H1 (cell line): ENCODE results near the gene CNDP1. TPM values are rescaled to one million over a fixed set of nuclear protein-coding genes. Genes with fewer than 3 reads are reported as not detected.

Source experiments
- CTCF ChIA-PET: fragments of 300-600 bp; sonication (Branson Sonifier 250); formaldehyde crosslinking; loops from one replicate; lab custom pipeline; 2021; ENCODE audit not compliant: partially characterized antibody; lab: Charles Lee
- POLR2A ChIA-PET: fragments of 300-600 bp; sonication (Branson Sonifier 250); formaldehyde crosslinking; loops from one replicate; lab custom pipeline; 2021; ENCODE audit warnings: inconsistent platforms; ENCODE audit not compliant: partially characterized antibody; lab: Charles Lee
- DNase-seq, 2 experiments: peaks; one replicate each; pipeline versions ENCODE4 v3.0.0 to v3.0.0-alpha.2; 2010 to 2022; ENCODE audit warnings: low spot score in 2 of 2, low read depth in 1 of 2, mixed read lengths in 1 of 2
- FAIRE-seq: peaks from 2 replicates; lab custom pipeline; 2011; peaks lifted over from hg19 to GRCh38; lab: Jason Lieb, UNC
- H2AFZ ChIP-seq: 2 replicates; pipeline ENCODE4 v1.8.1; 2012; ENCODE audit warnings: low read length, inconsistent platforms
- H2AK5ac ChIP-seq: 2 replicates; pipeline ENCODE4 v1.6.1; 2013; ENCODE audit warnings: low read depth, low read length
- H2BK120ac ChIP-seq: replicated peaks from 2 replicates; pipeline ENCODE3; 2013; ENCODE audit warnings: low read depth, low read length, inconsistent platforms
- H2BK12ac ChIP-seq: 2 replicates; pipeline ENCODE4 v1.6.1; 2013; ENCODE audit warnings: low read depth, low read length
- H2BK15ac ChIP-seq: 2 replicates; pipeline ENCODE4 v1.6.1; 2013; ENCODE audit warnings: low read length
- H2BK20ac ChIP-seq: 2 replicates; pipeline ENCODE4 v1.6.1; 2013; ENCODE audit warnings: low read length
- H2BK5ac ChIP-seq: 2 replicates; pipeline ENCODE4 v1.6.1; 2013; ENCODE audit warnings: low read depth, low read length
- H3K14ac ChIP-seq: 2 replicates; pipeline ENCODE4 v1.6.1; 2013; ENCODE audit warnings: inconsistent platforms; ENCODE audit not compliant: insufficient read length
- H3K18ac ChIP-seq: 2 replicates; pipeline ENCODE4 v1.6.1; 2013; ENCODE audit warnings: low read length; ENCODE audit errors: extremely low read depth
- H3K23ac ChIP-seq: 2 replicates; pipeline ENCODE4 v1.6.1; 2013; ENCODE audit warnings: inconsistent platforms; ENCODE audit not compliant: insufficient read length
- H3K23me2 ChIP-seq: 2 replicates; pipeline ENCODE4 v1.6.1; 2013; ENCODE audit warnings: low read depth, low read length
- H3K27ac ChIP-seq: 2 replicates; pipeline ENCODE4 v1.6.1; 2011; ENCODE audit warnings: low read depth, low read length, inconsistent platforms
- H3K27me3 ChIP-seq, 4 experiments: replicated peaks in 1 of 4; 1 replicate in 1 of 4; 2 replicates in 3 of 4; pipeline versions ENCODE4 v1.6.1 to v1.8.1; 2011 to 2013; ENCODE audit warnings: low read length in 3 of 4, mild to moderate bottlenecking in 3 of 4, inconsistent platforms in 2 of 4, mixed read lengths in 2 of 4, moderate library complexity in 1 of 4; ENCODE audit not compliant: control insufficient read depth in 3 of 4, insufficient read depth in 3 of 4; ENCODE audit errors: extremely low read depth in 1 of 4
- H3K36me3 ChIP-seq, 4 experiments: 2 replicates each; pipeline versions ENCODE4 v1.6.1 to v1.8.1; 2011 to 2013; ENCODE audit warnings: mild to moderate bottlenecking in 4 of 4, low read length in 3 of 4, moderate library complexity in 2 of 4, control low read depth in 1 of 4, inconsistent platforms in 1 of 4; ENCODE audit not compliant: insufficient read depth in 4 of 4, control insufficient read depth in 2 of 4
- H3K4ac ChIP-seq: replicated peaks from 2 replicates; pipeline ENCODE3; 2013; ENCODE audit warnings: low read length, low read depth, mixed read lengths, inconsistent platforms; ENCODE audit not compliant: insufficient read length
- H3K4me1 ChIP-seq, 4 experiments: replicated peaks in 1 of 4; 1 replicate in 1 of 4; 2 replicates in 3 of 4; pipeline versions ENCODE4 v1.6.1 to v1.8.1; 2011 to 2013; ENCODE audit warnings: low read length in 3 of 4, inconsistent platforms in 2 of 4, mixed read lengths in 1 of 4; ENCODE audit not compliant: insufficient read depth in 4 of 4, control insufficient read depth in 3 of 4
- H3K4me2 ChIP-seq, 2 experiments: 2 replicates each; pipeline versions ENCODE4 v1.6.1 to v1.8.1; 2011 to 2013; ENCODE audit warnings: low read depth in 2 of 2, low read length in 2 of 2, control low read depth in 1 of 2, inconsistent platforms in 1 of 2, mild to moderate bottlenecking in 1 of 2; ENCODE audit not compliant: insufficient read depth in 1 of 2
- H3K4me3 ChIP-seq, 4 experiments: fragments of 200-600, 300-600 bp in 1 of 4; sonication (generic), shearing (Covaris generic), sonication (Bioruptor Twin) in 1 of 4; 2 replicates each; pipeline versions ENCODE4 v1.5.1 to v1.8.1; 2011 to 2016; ENCODE audit warnings: low read length in 4 of 4, low read depth in 3 of 4, control low read depth in 2 of 4, inconsistent platforms in 2 of 4, mild to moderate bottlenecking in 2 of 4, mixed read lengths in 1 of 4, moderate library complexity in 1 of 4; ENCODE audit not compliant: insufficient read depth in 2 of 4; ENCODE audit errors: extremely low read depth in 1 of 4
- H3K56ac ChIP-seq: replicated peaks from 2 replicates; pipeline ENCODE3; 2013; ENCODE audit warnings: low read depth, mild to moderate bottlenecking, mixed read lengths, low read length, inconsistent platforms; ENCODE audit not compliant: insufficient read length
- H3K79me1 ChIP-seq: 2 replicates; pipeline ENCODE4 v1.6.1; 2013; ENCODE audit warnings: low read depth, low read length, control low read depth
- H3K79me2 ChIP-seq, 2 experiments: 2 replicates each; pipeline versions ENCODE4 v1.6.1 to v1.8.1; 2012 to 2013; ENCODE audit warnings: low read length in 2 of 2, mild to moderate bottlenecking in 2 of 2, inconsistent platforms in 1 of 2; ENCODE audit not compliant: insufficient read depth in 2 of 2, control insufficient read depth in 1 of 2
- H3K9ac ChIP-seq, 4 experiments: replicated peaks in 1 of 4; 1 replicate in 1 of 4; 2 replicates in 3 of 4; pipeline versions ENCODE4 v1.6.1 to v1.8.1; 2011 to 2013; ENCODE audit warnings: low read depth in 3 of 4, low read length in 3 of 4, control low read depth in 2 of 4, mild to moderate bottlenecking in 2 of 4, moderate library complexity in 2 of 4, inconsistent platforms in 1 of 4; ENCODE audit errors: extremely low read depth in 1 of 4
- H3K9me3 ChIP-seq, 2 experiments: 2 replicates each; pipeline versions ENCODE4 v1.6.1 to v1.8.1; 2012 to 2013; ENCODE audit warnings: mild to moderate bottlenecking in 2 of 2, moderate library complexity in 2 of 2, control low read depth in 1 of 2, inconsistent platforms in 1 of 2, low read depth in 1 of 2, low read length in 1 of 2, mixed read lengths in 1 of 2; ENCODE audit not compliant: insufficient read depth in 2 of 2
- H4K20me1 ChIP-seq, 2 experiments: replicated peaks in 1 of 2; 2 replicates each; pipeline versions ENCODE3 to v1.8.1; 2011 to 2013; ENCODE audit warnings: inconsistent platforms in 2 of 2, low read length in 2 of 2, mild to moderate bottlenecking in 1 of 2; ENCODE audit not compliant: insufficient read depth in 2 of 2, control insufficient read depth in 1 of 2
- H4K5ac ChIP-seq: 2 replicates; pipeline ENCODE4 v1.6.1; 2013; ENCODE audit warnings: low read length, low read depth, mixed read lengths, inconsistent platforms; ENCODE audit not compliant: insufficient read length
- H4K8ac ChIP-seq: 2 replicates; pipeline ENCODE4 v1.8.0; 2013; ENCODE audit warnings: mild to moderate bottlenecking, moderate library complexity, low read length, inconsistent platforms; ENCODE audit not compliant: insufficient read depth; ENCODE audit errors: extremely low read depth
- H4K91ac ChIP-seq: replicated peaks from 2 replicates; pipeline ENCODE3; 2013; ENCODE audit warnings: low read length, mixed read lengths, inconsistent platforms; ENCODE audit not compliant: insufficient read length
- BCL11A ChIP-seq, 2 experiments: IDR thresholded peaks; one replicate each; pipeline ENCODE4 v1.6.1; 2011; ENCODE audit warnings: low read depth in 2 of 2, low read length in 2 of 2, mild to moderate bottlenecking in 2 of 2
- CREB1 ChIP-seq: IDR thresholded peaks from 2 replicates; pipeline ENCODE4 v1.6.1; 2012; ENCODE audit warnings: inconsistent platforms
- GABPA ChIP-seq: IDR thresholded peaks from 2 replicates; pipeline ENCODE4 v1.6.1; 2011; ENCODE audit warnings: mild to moderate bottlenecking, low read length, moderate library complexity, borderline replicate concordance; ENCODE audit not compliant: insufficient read depth
- SIRT6 ChIP-seq: IDR thresholded peaks from one replicate; pipeline ENCODE4 v1.7.1; 2012; ENCODE audit warnings: low read length, inconsistent platforms
- TAF1 ChIP-seq: IDR thresholded peaks from 2 replicates; pipeline ENCODE4 v1.6.1; 2011; ENCODE audit warnings: mild to moderate bottlenecking, low read depth, low read length
- WGBS, 2 experiments: shearing (Covaris generic) in 1 of 2; methylation state at CpG; one replicate each; pipeline versions ENCODE4 v1.1.6 to v1.1.7; 2013 to 2015; ENCODE audit warnings: low lambda C conversion rate in 2 of 2, mixed read lengths in 2 of 2, inconsistent platforms in 1 of 2, low coverage in 1 of 2, missing lambda C conversion rate in 1 of 2; ENCODE audit not compliant: insufficient replicate concordance in 2 of 2, insufficient coverage in 1 of 2, insufficient read length in 1 of 2; ENCODE audit errors: extremely low coverage in 1 of 2, missing lambda C conversion rate in 1 of 2; 5-methylcytosine and 5-hydroxymethylcytosine counted together
- polyA plus RNA-seq, 7 experiments: library from polyadenylated mRNA; depleted of rRNA in 3 of 7; stranded (reverse) in 5 of 7; unstranded in 2 of 7; fragments of >200 nt in 5 of 7; fragments of 200-250 nt in 2 of 7; gene quantifications; 1 replicate in 5 of 7; 2 replicates in 1 of 7; 4 replicates in 1 of 7; pipeline versions ENCODE4 v1.2.1 to v1.2.3, GENCODE V29; 2011 to 2013; ENCODE audit warnings: missing spikeins in 2 of 7, mixed read lengths in 2 of 7
- total RNA-seq: library from RNA; stranded (reverse); fragmentation: NEBNext Ultra II Directional; extraction: Animal tissue kit (Norgen Biotek cat#: 25700); gene quantifications from 2 replicates; pipeline ENCODE4 v1.2.1, GENCODE V29; 2021
- TF ChIP-seq, protein P1 (sequence below): IDR thresholded peaks from 2 replicates; pipeline ENCODE4 v1.6.1; 2011; ENCODE audit warnings: low read depth, mild to moderate bottlenecking, low read length; ENCODE audit not compliant: insufficient read depth
- TF ChIP-seq, protein P2 (sequence below): IDR thresholded peaks from 2 replicates; pipeline ENCODE4 v1.6.1; 2012; ENCODE audit warnings: low read length, inconsistent platforms
- TF ChIP-seq, protein P3 (sequence below): IDR thresholded peaks from 2 replicates; pipeline ENCODE4 v1.6.1; 2012; ENCODE audit warnings: inconsistent platforms

The CNDP1 gene
- total and polyA plus RNA-seq, 2 of the 8 experiments (the other 6 are each of a cell fraction or from before 2014, with no cell fraction given): 0.09 TPM; not detected in 1

DNA sequence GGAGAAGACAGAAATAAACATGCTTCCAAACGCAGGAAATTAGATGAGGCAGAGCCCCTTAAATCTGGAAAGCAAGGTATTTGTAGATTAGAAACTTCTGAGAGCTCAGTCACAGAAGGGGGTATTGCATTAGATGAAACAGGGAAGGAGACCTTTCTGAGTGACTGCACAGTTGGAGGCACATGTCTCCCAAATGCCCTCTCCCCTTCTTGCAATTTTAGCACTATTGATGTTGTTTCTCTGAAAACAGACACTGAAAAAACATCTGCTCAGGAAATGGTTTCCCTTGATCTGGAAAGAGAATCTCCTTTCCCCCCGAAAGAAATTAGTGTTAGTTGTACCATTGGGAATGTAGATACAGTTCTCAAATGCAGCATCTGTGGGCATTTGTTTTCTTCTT lies 96.9 kb downstream of the CNDP1 start:
- H3K79me2 ChIP-seq: peaks cover 0 to 2% of the 10 kb centered on the region in 2 experiments; a peak in 1 of 4 replicates
- no peak overlapping the region for H2BK15ac ChIP-seq
- POLR2A ChIA-PET: no interaction called here
- no peak overlapping the region for H2BK12ac ChIP-seq
- TF ChIP-seq TAF1: no peak
- TF ChIP-seq, protein P1, sequence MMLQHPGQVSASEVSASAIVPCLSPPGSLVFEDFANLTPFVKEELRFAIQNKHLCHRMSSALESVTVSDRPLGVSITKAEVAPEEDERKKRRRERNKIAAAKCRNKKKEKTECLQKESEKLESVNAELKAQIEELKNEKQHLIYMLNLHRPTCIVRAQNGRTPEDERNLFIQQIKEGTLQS: no peak
- TF ChIP-seq, protein P2, sequence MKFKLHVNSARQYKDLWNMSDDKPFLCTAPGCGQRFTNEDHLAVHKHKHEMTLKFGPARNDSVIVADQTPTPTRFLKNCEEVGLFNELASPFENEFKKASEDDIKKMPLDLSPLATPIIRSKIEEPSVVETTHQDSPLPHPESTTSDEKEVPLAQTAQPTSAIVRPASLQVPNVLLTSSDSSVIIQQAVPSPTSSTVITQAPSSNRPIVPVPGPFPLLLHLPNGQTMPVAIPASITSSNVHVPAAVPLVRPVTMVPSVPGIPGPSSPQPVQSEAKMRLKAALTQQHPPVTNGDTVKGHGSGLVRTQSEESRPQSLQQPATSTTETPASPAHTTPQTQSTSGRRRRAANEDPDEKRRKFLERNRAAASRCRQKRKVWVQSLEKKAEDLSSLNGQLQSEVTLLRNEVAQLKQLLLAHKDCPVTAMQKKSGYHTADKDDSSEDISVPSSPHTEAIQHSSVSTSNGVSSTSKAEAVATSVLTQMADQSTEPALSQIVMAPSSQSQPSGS: no peak
- no peak for TF ChIP-seq CREB1
- TF ChIP-seq, protein P3, sequence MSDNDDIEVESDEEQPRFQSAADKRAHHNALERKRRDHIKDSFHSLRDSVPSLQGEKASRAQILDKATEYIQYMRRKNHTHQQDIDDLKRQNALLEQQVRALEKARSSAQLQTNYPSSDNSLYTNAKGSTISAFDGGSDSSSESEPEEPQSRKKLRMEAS: no peak
- no peak for TF ChIP-seq SIRT6
- TF ChIP-seq GABPA: no peak
- no peak for TF ChIP-seq BCL11A (IDR thresholded peaks at IDR 0.05; ENCODE audit: low read depth in 2 of 2, low read length in 2 of 2)
- FAIRE-seq: no peak
- no peak overlapping the region for H3K4me2 ChIP-seq
- no peak overlapping the region for H2BK20ac ChIP-seq
- H4K20me1 ChIP-seq: no peaks in the 10 kb centered on the region
- H3K23ac ChIP-seq: no peak overlapping the region
- no peak overlapping the region for H3K27ac ChIP-seq
- H4K8ac ChIP-seq: no peak overlapping the region
- no peaks in the 10 kb centered on the region for H3K36me3 ChIP-seq
- no peaks in the 10 kb centered on the region for H3K27me3 ChIP-seq
- H3K18ac ChIP-seq: no peak overlapping the region
- no peak for DNase-seq
- no peak overlapping the region for H3K4me3 ChIP-seq
- H2AFZ ChIP-seq: no peak overlapping the region
- H3K23me2 ChIP-seq: no peaks in the 10 kb centered on the region
- H3K79me1 ChIP-seq: no peaks in the 10 kb centered on the region
- H3K4me1 ChIP-seq: peaks cover 0 to 5% (median 0%) of the 10 kb centered on the region in 4 experiments; a peak in 1 of 7 replicates
- H2BK5ac ChIP-seq: no peak overlapping the region
- no peak overlapping the region for H3K9ac ChIP-seq
- H2AK5ac ChIP-seq: no peak overlapping the region
- CTCF ChIA-PET: interaction anchor here (0.7 kb wide), 1 partner anchor 23 kb away, joined by 3 read pairs; no protein-coding TSS in a partner anchor
- H4K91ac ChIP-seq: no peak overlapping the region
- WGBS, 2 experiments: 100% methylated on average over 2 of the region's 2 CpGs; no CpG with 5 or more reads in 1 of the 2 experiments
- H4K5ac ChIP-seq: no peak overlapping the region
- no peak overlapping the region for H3K4ac ChIP-seq
- H3K14ac ChIP-seq: no peak overlapping the region
- H3K56ac ChIP-seq: no peak overlapping the region
- no peaks in the 10 kb centered on the region for H3K9me3 ChIP-seq
- no peak overlapping the region for H2BK120ac ChIP-seq
